ENCODE data around the gene HSF4. TPM values are rescaled to one million over a fixed set of nuclear protein-coding genes. Genes with fewer than 3 reads are reported as not detected.

Gene HSF4
- total RNA-seq, 5 donors from 2014 or later (not counting 1 experiment from before 2014, with no cell fraction given): 22.3 to 66.3 (median 39.1) TPM

- no peaks in the 10 kb centered on the region for H3K9me3 Mint-ChIP-seq
- ATAC-seq (replicated peaks in 1 of 4) (no peak), DNase-seq (no peak)
- H3K27me3 ChIP-seq (replicated peaks in 1 of 2; ENCODE audit: control insufficient read depth in 2 of 2, extremely low read depth in 1 of 2, insufficient read depth in 2 of 2, low read length in 1 of 2): peaks cover 0 to 22% of the 10 kb centered on the region in 2 experiments
- H3K4me1 ChIP-seq (ENCODE audit: control insufficient read depth in 1 of 2, extremely low read depth in 1 of 2, insufficient read depth in 2 of 2, low read length in 2 of 2): peaks cover 0 to 27% of the 10 kb centered on the region in 2 experiments
- H3K36me3 Mint-ChIP-seq: peaks cover 38% of the 10 kb centered on the region
- H3K27me3 Mint-ChIP-seq: peaks cover 3 to 5% of the 10 kb centered on the region in 2 donors
- no peak overlapping the region for H3K4me3 ChIP-seq (ENCODE audit: control insufficient read depth in 1 of 2, extremely low read depth in 1 of 2, low read length in 1 of 2)
- H3K9me3 ChIP-seq: no peaks in the 10 kb centered on the region
- ChIA-PET POLR2A (interaction anchor here in 1 of 2 donors (0.6 kb wide), 1 partner anchor 28 kb away, joined by 5 read pairs; no protein-coding TSS in a partner anchor), CTCF (no interaction called here)
- peaks cover 4 to 26% of the 10 kb centered on the region in 2 donors for H3K36me3 ChIP-seq (ENCODE audit: control insufficient read depth in 2 of 2, extremely low read depth in 1 of 2, insufficient read depth in 1 of 2, low read length in 1 of 2)
- WGBS (ENCODE audit: insufficient coverage): 83% methylated on average over 77 of the region's 77 CpGs
- H3K4me1 Mint-ChIP-seq: peaks cover 26 to 28% (median 27%) of the 10 kb centered on the region in 3 donors
- H3K27ac Mint-ChIP-seq: peak overlapping the region in 1 of 2 donors; percentile 23
- H3K4me3 Mint-ChIP-seq: peak overlapping the region; percentile 34 to 79 (median 39)
- H3K27ac ChIP-seq (ENCODE audit: low read length): no peak overlapping the region
Measured at GRCh38 chr16:67149276-67150046, 15.1 kb upstream of the HSF4 start.

- CTCF ChIA-PET: interaction anchor here (0.5 to 1.0 kb wide), 2 partner anchors 24 to 192 kb away, joined by 3 to 7 read pairs; no protein-coding TSS in a partner anchor
- peaks cover 0 to 22% of the 10 kb centered on the region in 2 experiments for H3K27me3 ChIP-seq (replicated peaks in 1 of 2; ENCODE audit: control insufficient read depth in 2 of 2, extremely low read depth in 1 of 2, insufficient read depth in 2 of 2, low read length in 1 of 2)
- H3K36me3 ChIP-seq (ENCODE audit: control insufficient read depth in 2 of 2, extremely low read depth in 1 of 2, insufficient read depth in 1 of 2, low read length in 1 of 2): peaks cover 2 to 18% of the 10 kb centered on the region in 2 donors
- H3K4me1 Mint-ChIP-seq: peaks cover 28 to 29% (median 28%) of the 10 kb centered on the region in 3 donors
- no peaks in the 10 kb centered on the region for H3K9me3 Mint-ChIP-seq
- H3K27me3 Mint-ChIP-seq: peaks cover 3 to 5% of the 10 kb centered on the region in 2 donors
- no peak overlapping the region for H3K27ac ChIP-seq (ENCODE audit: low read length)
- ATAC-seq (replicated peaks in 1 of 4): peak; percentile 57 to 66 (median 64)
- peak overlapping the region; percentile 71 to 79 (median 76) for H3K4me3 Mint-ChIP-seq
- peaks cover 2 to 35% of the 10 kb centered on the region in 2 experiments for H3K4me1 ChIP-seq (ENCODE audit: control insufficient read depth in 1 of 2, extremely low read depth in 1 of 2, insufficient read depth in 2 of 2, low read length in 2 of 2)
- no peaks in the 10 kb centered on the region for H3K9me3 ChIP-seq
- 11% methylated on average over 88 of the region's 94 CpGs for WGBS (ENCODE audit: insufficient coverage)
- H3K36me3 Mint-ChIP-seq: peaks cover 32% of the 10 kb centered on the region
- H3K4me3 ChIP-seq (ENCODE audit: control insufficient read depth in 1 of 2, extremely low read depth in 1 of 2, low read length in 1 of 2): peak overlapping the region; percentile 11 to 57
- H3K27ac Mint-ChIP-seq: no peak overlapping the region
- POLR2A ChIA-PET: interaction anchor here in 1 of 2 donors (0.6 to 0.7 kb wide), 3 partner anchors 84 to 499 kb away, joined by 4 to 9 read pairs (median 5); no protein-coding TSS in a partner anchor
- peak in 3 of 35 experiments; percentile 37 to 53 (median 37) for DNase-seq
Measured at GRCh38 chr16:67150047-67150832, 14.3 kb upstream of the HSF4 start.

- Mint-ChIP-seq H3K36me3 (peaks cover 27% of the 10 kb centered on the region), H3K27ac (peak within 1 kb of the TSS; percentile 57 to 61), H3K9me3 (no peaks in the 10 kb centered on the region), H3K4me1 (peaks cover 31 to 33% (median 32%) of the 10 kb centered on the region in 3 donors), H3K27me3 (peaks cover 3 to 5% of the 10 kb centered on the region in 2 donors), H3K4me3 (peak within 1 kb of the TSS; percentile 71 to 79 (median 76))
- peaks cover 2 to 42% of the 10 kb centered on the region in 2 experiments for H3K4me1 ChIP-seq (ENCODE audit: control insufficient read depth in 1 of 2, extremely low read depth in 1 of 2, insufficient read depth in 2 of 2, low read length in 2 of 2)
- peak; percentile 29 to 46 (median 38) for ATAC-seq (replicated peaks in 1 of 4)
- H3K9me3 ChIP-seq: no peaks in the 10 kb centered on the region
- 8% methylated on average over 33 of the region's 34 CpGs for WGBS (ENCODE audit: insufficient coverage)
- H3K27ac ChIP-seq (ENCODE audit: low read length): no peak within 1 kb of the TSS
- H3K4me3 ChIP-seq (ENCODE audit: control insufficient read depth in 1 of 2, extremely low read depth in 1 of 2, low read length in 1 of 2): peak within 1 kb of the TSS; percentile 11 to 57
- DNase-seq: peak in 2 of 35 experiments; percentile 25 to 43
- CTCF ChIA-PET: interaction anchor here in 1 of 2 donors (1.0 kb wide), 1 partner anchor 24 kb away, joined by 3 read pairs; no protein-coding TSS in a partner anchor
- H3K36me3 ChIP-seq (ENCODE audit: control insufficient read depth in 2 of 2, extremely low read depth in 1 of 2, insufficient read depth in 1 of 2, low read length in 1 of 2): peaks cover 0 to 11% of the 10 kb centered on the region in 2 donors
- POLR2A ChIA-PET: interaction anchor here in 1 of 2 donors (0.6 to 0.7 kb wide), 2 partner anchors 85 to 261 kb away, joined by 5 to 9 read pairs; no protein-coding TSS in a partner anchor
- H3K27me3 ChIP-seq (replicated peaks in 1 of 2; ENCODE audit: control insufficient read depth in 2 of 2, extremely low read depth in 1 of 2, insufficient read depth in 2 of 2, low read length in 1 of 2): peaks cover 0 to 22% of the 10 kb centered on the region in 2 experiments
Measured at GRCh38 chr16:67150833-67151396, 13.6 kb upstream of the HSF4 start, which contains the start of gene B3GNT9. B3GNT9 (minus strand) TSS chr16:67150998; CDS start chr16:67150485, 513 bp downstream.

- peaks cover 2 to 48% of the 10 kb centered on the region in 2 experiments for H3K4me1 ChIP-seq (ENCODE audit: control insufficient read depth in 1 of 2, extremely low read depth in 1 of 2, insufficient read depth in 2 of 2, low read length in 2 of 2)
Measured at GRCh38 chr16:67151431-67152097, 13.0 kb upstream of the HSF4 start.

GRCh38 chr16:67154578-67155294 lies 9.8 kb upstream of the HSF4 start:
- H3K27ac ChIP-seq (ENCODE audit: low read length): no peak overlapping the region
- WGBS (ENCODE audit: insufficient coverage): 56% methylated on average over 45 of the region's 61 CpGs
- H3K4me3 ChIP-seq (ENCODE audit: control insufficient read depth in 1 of 2, extremely low read depth in 1 of 2, low read length in 1 of 2): peak overlapping the region; percentile 34 to 48
- Mint-ChIP-seq H3K9me3 (no peaks in the 10 kb centered on the region), H3K27ac (peak overlapping the region in 1 of 2 donors; percentile 59), H3K4me1 (peaks cover 57 to 64% (median 60%) of the 10 kb centered on the region in 3 donors), H3K4me3 (peak overlapping the region; percentile 66 to 87 (median 71)), H3K27me3 (peaks cover 0 to 3% of the 10 kb centered on the region in 2 donors), H3K36me3 (peaks cover 6% of the 10 kb centered on the region)
- DNase-seq (no peak), ATAC-seq (replicated peaks in 1 of 4) (peak in 1 of 4 experiments; percentile 2)
- peaks cover 16 to 75% of the 10 kb centered on the region in 2 experiments for H3K4me1 ChIP-seq (ENCODE audit: control insufficient read depth in 1 of 2, extremely low read depth in 1 of 2, insufficient read depth in 2 of 2, low read length in 2 of 2)
- peaks cover 0 to 3% of the 10 kb centered on the region in 2 donors for H3K36me3 ChIP-seq (ENCODE audit: control insufficient read depth in 2 of 2, extremely low read depth in 1 of 2, insufficient read depth in 1 of 2, low read length in 1 of 2)
- ChIA-PET CTCF (interaction anchor here (0.5 to 1.4 kb wide), 16 partner anchors 13 to 282 kb away, joined by 3 to 24 read pairs (median 4); no protein-coding TSS in a partner anchor), POLR2A (interaction anchor here in 1 of 2 donors (0.6 kb wide), 1 partner anchor 127 kb away, joined by 13 read pairs; no protein-coding TSS in a partner anchor)
- H3K27me3 ChIP-seq (replicated peaks in 1 of 2; ENCODE audit: control insufficient read depth in 2 of 2, extremely low read depth in 1 of 2, insufficient read depth in 2 of 2, low read length in 1 of 2): peaks cover 0 to 11% of the 10 kb centered on the region in 2 experiments
- H3K9me3 ChIP-seq: no peaks in the 10 kb centered on the region

More at GRCh38 chr16:67151431-67152097, 13.0 kb upstream of the HSF4 start:
- H3K36me3 Mint-ChIP-seq: peaks cover 20% of the 10 kb centered on the region
- Histone ChIP-seq H3K4me3 (ENCODE audit: control insufficient read depth in 1 of 2, extremely low read depth in 1 of 2, low read length in 1 of 2) (no peak overlapping the region), H3K27ac (ENCODE audit: low read length) (no peak overlapping the region), H3K9me3 (no peaks in the 10 kb centered on the region), H3K27me3 (replicated peaks in 1 of 2; ENCODE audit: control insufficient read depth in 2 of 2, extremely low read depth in 1 of 2, insufficient read depth in 2 of 2, low read length in 1 of 2) (peaks cover 0 to 22% of the 10 kb centered on the region in 2 experiments), H3K36me3 (ENCODE audit: control insufficient read depth in 2 of 2, extremely low read depth in 1 of 2, insufficient read depth in 1 of 2, low read length in 1 of 2) (peaks cover 0 to 5% of the 10 kb centered on the region in 2 donors)
- no peaks in the 10 kb centered on the region for H3K9me3 Mint-ChIP-seq
- POLR2A ChIA-PET: interaction anchor here in 1 of 2 donors (0.6 kb wide), 1 partner anchor 159 kb away, joined by 3 read pairs; no protein-coding TSS in a partner anchor
- peak overlapping the region; percentile 57 to 61 for H3K27ac Mint-ChIP-seq
- DNase-seq: no peak
- peak overlapping the region; percentile 71 to 79 (median 76) for H3K4me3 Mint-ChIP-seq
- peaks cover 37 to 39% (median 38%) of the 10 kb centered on the region in 3 donors for H3K4me1 Mint-ChIP-seq
- CTCF ChIA-PET: interaction anchor here (0.6 to 1.0 kb wide), 2 partner anchors 23 to 109 kb away, joined by 3 read pairs; no protein-coding TSS in a partner anchor
- H3K27me3 Mint-ChIP-seq: peaks cover 3 to 5% of the 10 kb centered on the region in 2 donors
- WGBS (ENCODE audit: insufficient coverage): 75% methylated on average over 7 of the region's 8 CpGs
- ATAC-seq (replicated peaks in 1 of 4): no peak

Data from T-cell (primary cell).